ENCODE data around the gene MRPS18A. TPM values are rescaled to one million over a fixed set of nuclear protein-coding genes. Genes with fewer than 3 reads are reported as not detected.
A peak's percentile ranks its signal among the peaks of the same experiment; 100 is the strongest.

MRPS18A gene
- total and polyA plus RNA-seq, 2 of the 8 experiments (the other 6 are each of a cell fraction or from before 2014, with no cell fraction given) = 48.3 to 121 TPM

- Histone ChIP-seq H3K14ac (ENCODE audit: insufficient read length) (no peak overlapping the region), H4K5ac (ENCODE audit: insufficient read length, low read depth, low read length) (no peak overlapping the region), H3K23ac (ENCODE audit: insufficient read length) (no peak overlapping the region), H3K4me3 (ENCODE audit: extremely low read depth in 1 of 4, insufficient read depth in 2 of 4, low read depth in 3 of 4, low read length in 4 of 4) (no peak overlapping the region), H2AK5ac (ENCODE audit: low read depth, low read length) (peak overlapping the region; percentile 66; the same call in 1 of the 2 replicates), H4K8ac (ENCODE audit: extremely low read depth, insufficient read depth, low read length) (no peak overlapping the region), H3K18ac (ENCODE audit: extremely low read depth, low read length) (peak overlapping the region; percentile 71), H2BK20ac (ENCODE audit: low read length) (0 out of 2 replicates have a peak overlapping the region, but pooled peaks have one; percentile 87), H2BK120ac (replicated peaks; ENCODE audit: low read depth, low read length) (no peak overlapping the region), H2BK12ac (ENCODE audit: low read depth, low read length) (0 out of 2 replicates have a peak overlapping the region, but pooled peaks have one; percentile 53), H3K4me2 (ENCODE audit: insufficient read depth in 1 of 2, low read depth in 2 of 2, low read length in 2 of 2) (no peak overlapping the region), H3K56ac (replicated peaks; ENCODE audit: insufficient read length, low read depth, low read length) (no peak overlapping the region), H2BK5ac (ENCODE audit: low read depth, low read length) (no peak overlapping the region), H4K91ac (replicated peaks; ENCODE audit: insufficient read length, low read length) (no peak overlapping the region), H2AFZ (ENCODE audit: low read length) (no peak overlapping the region), H3K27me3 (replicated peaks in 1 of 4; ENCODE audit: control insufficient read depth in 3 of 4, extremely low read depth in 1 of 4, insufficient read depth in 3 of 4, low read length in 3 of 4) (no peaks in the 10 kb centered on the region), H3K23me2 (ENCODE audit: low read depth, low read length) (no peaks in the 10 kb centered on the region), H3K79me1 (ENCODE audit: low read depth, low read length) (no peaks in the 10 kb centered on the region), H3K79me2 (ENCODE audit: control insufficient read depth in 1 of 2, insufficient read depth in 2 of 2, low read length in 2 of 2) (no peaks in the 10 kb centered on the region), H4K20me1 (replicated peaks in 1 of 2; ENCODE audit: control insufficient read depth in 1 of 2, insufficient read depth in 2 of 2, low read length in 2 of 2) (no peaks in the 10 kb centered on the region), H2BK15ac (ENCODE audit: low read length) (no peak overlapping the region; the same call in 1 of the 2 replicates), H3K4me1 (replicated peaks in 1 of 4; ENCODE audit: control insufficient read depth in 3 of 4, insufficient read depth in 4 of 4, low read length in 3 of 4) (peaks cover 5 to 19% (median 9%) of the 10 kb centered on the region in 4 experiments; a peak in 6 of 7 replicates), H3K9me3 (ENCODE audit: insufficient read depth in 2 of 2, low read depth in 1 of 2, low read length in 1 of 2) (no peaks in the 10 kb centered on the region), H3K36me3 (ENCODE audit: control insufficient read depth in 2 of 4, insufficient read depth in 4 of 4, low read length in 3 of 4) (no peaks in the 10 kb centered on the region), H3K4ac (replicated peaks; ENCODE audit: insufficient read length, low read depth, low read length) (no peak overlapping the region), H3K9ac (replicated peaks in 1 of 4; ENCODE audit: extremely low read depth in 1 of 4, low read depth in 3 of 4, low read length in 3 of 4) (peak overlapping the region in 1 of 4 experiments; percentile 18; a peak in 1 of 7 replicates), H3K27ac (ENCODE audit: low read depth, low read length) (no peak overlapping the region)
- CTCF ChIA-PET (ENCODE audit: partially characterized antibody) = interaction anchor here (0.6 to 2.2 kb wide), 8 partner anchors 13 to 457 kb away, joined by 3 to 7 read pairs (median 3); no protein-coding TSS in a partner anchor
- POLR2A ChIA-PET (ENCODE audit: partially characterized antibody) = interaction anchor here (0.6 to 1.8 kb wide), 6 partner anchors 14 to 342 kb away, joined by 3 to 8 read pairs (median 5); partner anchors contain the start of gene VEGFA
- DNase-seq (ENCODE audit: low read depth in 1 of 2, low spot score in 2 of 2) = no peak
- no peak for FAIRE-seq
- TF ChIP-seq ZNF274 (IDR thresholded peaks at IDR 0.05; ENCODE audit: borderline replicate concordance, extremely low read depth, low read length) = no peak
- TF ChIP-seq TAF1 (IDR thresholded peaks at IDR 0.05; ENCODE audit: low read depth, low read length) = no peak
- TF ChIP-seq TAF7 (optimal IDR thresholded peaks at IDR 0.05; ENCODE audit: borderline replicate concordance, low read depth, low read length) = no peak
- TF ChIP-seq RXRA (IDR thresholded peaks at IDR 0.05; ENCODE audit: insufficient read depth, low read depth, low read length) = no peak
- no peak for TF ChIP-seq CBX8 (IDR thresholded peaks at IDR 0.05; ENCODE audit: borderline replicate concordance, low read depth, low read length)
- TF ChIP-seq GABPA (IDR thresholded peaks at IDR 0.05; ENCODE audit: borderline replicate concordance, insufficient read depth, low read length) = no peak
- no peak for TF ChIP-seq RNF2 (IDR thresholded peaks at IDR 0.05; ENCODE audit: borderline replicate concordance, low read depth, low read length, missing control alignments, poor library complexity, severe bottlenecking)
- no peak for TF ChIP-seq TBP (IDR thresholded peaks at IDR 0.05; ENCODE audit: low read depth, low read length)
- 82% methylated on average over 7 of the region's 7 CpGs; no CpG with 5 or more reads in 1 of the 2 experiments for WGBS, 2 experiments (ENCODE audit: extremely low coverage in 1 of 2, insufficient coverage in 1 of 2, insufficient read length in 1 of 2, insufficient replicate concordance in 2 of 2, low coverage in 1 of 2, low lambda C conversion rate in 2 of 2, missing lambda C conversion rate in 1 of 2)
These were observed 22.2 kb upstream of the MRPS18A start for GRCh38 chr6:43709654-43710303.

All from H1 (cell line).